ENCODE measurements around the gene PTPRN2.

DNA sequence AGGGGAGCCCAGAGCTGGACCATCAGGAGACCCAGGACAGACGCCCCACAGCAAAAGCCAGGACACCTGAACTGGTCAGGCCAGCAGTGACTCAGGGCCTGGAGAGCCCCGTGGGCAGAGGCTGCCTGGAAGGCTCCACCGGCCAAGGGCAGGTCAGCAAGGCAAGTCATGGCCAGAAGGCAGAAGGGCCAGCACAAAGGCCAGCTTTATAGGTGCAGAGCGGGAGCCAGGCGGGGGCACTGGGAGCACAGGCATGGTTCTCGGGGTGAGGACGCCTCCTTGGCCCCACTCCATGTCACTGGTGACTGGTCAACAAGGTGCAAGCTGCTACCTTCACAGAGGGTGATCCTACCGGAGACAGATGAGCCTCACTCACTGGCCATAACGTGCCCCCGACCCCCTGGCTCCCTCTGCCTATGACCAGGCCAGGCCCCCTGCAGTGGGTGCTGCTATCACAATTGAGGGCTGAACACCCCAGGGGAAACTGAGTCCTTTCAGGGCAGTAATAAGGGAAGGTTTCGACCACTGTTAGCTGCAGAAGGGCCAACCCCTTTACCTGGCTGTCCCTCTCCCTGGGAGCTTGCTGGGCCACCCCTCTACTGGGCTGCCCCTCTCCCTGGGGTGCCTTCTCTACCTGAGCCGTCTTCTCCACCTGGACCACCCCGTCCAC is 317.4 kb downstream of the PTPRN2 start:
- TF ChIP-seq, protein P1, sequence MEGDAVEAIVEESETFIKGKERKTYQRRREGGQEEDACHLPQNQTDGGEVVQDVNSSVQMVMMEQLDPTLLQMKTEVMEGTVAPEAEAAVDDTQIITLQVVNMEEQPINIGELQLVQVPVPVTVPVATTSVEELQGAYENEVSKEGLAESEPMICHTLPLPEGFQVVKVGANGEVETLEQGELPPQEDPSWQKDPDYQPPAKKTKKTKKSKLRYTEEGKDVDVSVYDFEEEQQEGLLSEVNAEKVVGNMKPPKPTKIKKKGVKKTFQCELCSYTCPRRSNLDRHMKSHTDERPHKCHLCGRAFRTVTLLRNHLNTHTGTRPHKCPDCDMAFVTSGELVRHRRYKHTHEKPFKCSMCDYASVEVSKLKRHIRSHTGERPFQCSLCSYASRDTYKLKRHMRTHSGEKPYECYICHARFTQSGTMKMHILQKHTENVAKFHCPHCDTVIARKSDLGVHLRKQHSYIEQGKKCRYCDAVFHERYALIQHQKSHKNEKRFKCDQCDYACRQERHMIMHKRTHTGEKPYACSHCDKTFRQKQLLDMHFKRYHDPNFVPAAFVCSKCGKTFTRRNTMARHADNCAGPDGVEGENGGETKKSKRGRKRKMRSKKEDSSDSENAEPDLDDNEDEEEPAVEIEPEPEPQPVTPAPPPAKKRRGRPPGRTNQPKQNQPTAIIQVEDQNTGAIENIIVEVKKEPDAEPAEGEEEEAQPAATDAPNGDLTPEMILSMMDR (IDR thresholded peaks at IDR 0.05): no peak
- TF ChIP-seq NRF1 (IDR thresholded peaks at IDR 0.05; ENCODE audit: low read depth, low read length): no peak
- TF ChIP-seq JUND (IDR thresholded peaks at IDR 0.05): no peak
- TF ChIP-seq CHD2 (IDR thresholded peaks at IDR 0.05; ENCODE audit: low read length, partially characterized antibody): no peak
- no peak for TF ChIP-seq EZH2phosphoT487 (IDR thresholded peaks at IDR 0.05; ENCODE audit: borderline replicate concordance, low read depth)
- no peak for TF ChIP-seq GABPA (IDR thresholded peaks at IDR 0.05; ENCODE audit: low read depth)
- TF ChIP-seq, protein P2, sequence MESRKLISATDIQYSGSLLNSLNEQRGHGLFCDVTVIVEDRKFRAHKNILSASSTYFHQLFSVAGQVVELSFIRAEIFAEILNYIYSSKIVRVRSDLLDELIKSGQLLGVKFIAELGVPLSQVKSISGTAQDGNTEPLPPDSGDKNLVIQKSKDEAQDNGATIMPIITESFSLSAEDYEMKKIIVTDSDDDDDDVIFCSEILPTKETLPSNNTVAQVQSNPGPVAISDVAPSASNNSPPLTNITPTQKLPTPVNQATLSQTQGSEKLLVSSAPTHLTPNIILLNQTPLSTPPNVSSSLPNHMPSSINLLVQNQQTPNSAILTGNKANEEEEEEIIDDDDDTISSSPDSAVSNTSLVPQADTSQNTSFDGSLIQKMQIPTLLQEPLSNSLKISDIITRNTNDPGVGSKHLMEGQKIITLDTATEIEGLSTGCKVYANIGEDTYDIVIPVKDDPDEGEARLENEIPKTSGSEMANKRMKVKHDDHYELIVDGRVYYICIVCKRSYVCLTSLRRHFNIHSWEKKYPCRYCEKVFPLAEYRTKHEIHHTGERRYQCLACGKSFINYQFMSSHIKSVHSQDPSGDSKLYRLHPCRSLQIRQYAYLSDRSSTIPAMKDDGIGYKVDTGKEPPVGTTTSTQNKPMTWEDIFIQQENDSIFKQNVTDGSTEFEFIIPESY (IDR thresholded peaks at IDR 0.05; ENCODE audit: borderline replicate concordance, low read depth): no peak
- no peak for TF ChIP-seq MXI1 (IDR thresholded peaks at IDR 0.05; ENCODE audit: low read depth, low read length)
- TF ChIP-seq ELF1 (IDR thresholded peaks at IDR 0.05): no peak
